Keratinocyte (primary cell): ENCODE measurements around the gene DUSP22. TPM values are rescaled to one million over a fixed set of nuclear protein-coding genes. Genes with fewer than 3 reads are reported as not detected.

Experiments used
- DNase-seq: peaks from one replicate; pipeline ENCODE4 v3.0.0-alpha.2; 2011; ENCODE audit warnings: low read depth, missing footprints, low spot score
- FAIRE-seq: peaks from 2 replicates; lab custom pipeline; 2011; peaks lifted over from hg19 to GRCh38; lab: Jason Lieb, UNC
- H2AFZ ChIP-seq: 2 replicates; pipeline ENCODE4 v1.6.0; 2012; ENCODE audit warnings: low read length, control low read depth, inconsistent platforms; ENCODE audit not compliant: control insufficient read depth
- H3K27ac ChIP-seq: 2 replicates; pipeline ENCODE4 v1.5.1; 2011; ENCODE audit warnings: low read length; ENCODE audit not compliant: control insufficient read depth, insufficient read depth
- H3K27me3 ChIP-seq: 3 replicates; pipeline ENCODE4 v1.6.0; 2011; ENCODE audit warnings: low read length; ENCODE audit not compliant: control insufficient read depth, insufficient read depth; ENCODE audit errors: extremely low read depth
- H3K36me3 ChIP-seq, 2 experiments: 2 replicates in 1 of 2; 3 replicates in 1 of 2; pipeline ENCODE4 v1.5.1; 2011; ENCODE audit warnings: low read length in 2 of 2, mild to moderate bottlenecking in 1 of 2; ENCODE audit not compliant: control insufficient read depth in 2 of 2, insufficient read depth in 2 of 2; ENCODE audit errors: extremely low read depth in 1 of 2
- H3K4me1 ChIP-seq: 3 replicates; pipeline ENCODE4 v1.5.1; 2011; ENCODE audit warnings: low read length; ENCODE audit not compliant: control insufficient read depth, insufficient read depth; ENCODE audit errors: extremely low read depth
- H3K4me2 ChIP-seq: 3 replicates; pipeline ENCODE4 v1.6.0; 2011; ENCODE audit warnings: low read depth, low read length; ENCODE audit not compliant: control insufficient read depth, insufficient read depth; ENCODE audit errors: extremely low read depth
- H3K4me3 ChIP-seq, 3 experiments: fragments of 200-600 bp in 1 of 3; sonication (generic) in 1 of 3; 2 replicates in 2 of 3; 3 replicates in 1 of 3; pipeline ENCODE4 v1.5.1; 2011 to 2016; ENCODE audit warnings: low read length in 3 of 3, mild to moderate bottlenecking in 3 of 3, control low read depth in 2 of 3, inconsistent platforms in 1 of 3, low read depth in 1 of 3, mixed read lengths in 1 of 3, mixed run types in 1 of 3, moderate library complexity in 1 of 3; ENCODE audit not compliant: control insufficient read depth in 2 of 3, insufficient read depth in 2 of 3; ENCODE audit errors: extremely low read depth in 1 of 3
- H3K79me2 ChIP-seq: 2 replicates; pipeline ENCODE4 v1.6.0; 2012; ENCODE audit warnings: low read length; ENCODE audit not compliant: control insufficient read depth, insufficient read depth
- H3K9ac ChIP-seq: 3 replicates; pipeline ENCODE4 v1.6.0; 2011; ENCODE audit warnings: low read length; ENCODE audit not compliant: control insufficient read depth, insufficient read depth; ENCODE audit errors: extremely low read depth
- H3K9me1 ChIP-seq: 3 replicates; pipeline ENCODE4 v1.6.0; 2011; ENCODE audit warnings: low read length; ENCODE audit not compliant: control insufficient read depth, insufficient read depth; ENCODE audit errors: extremely low read depth
- H3K9me3 ChIP-seq: 2 replicates; pipeline ENCODE4 v1.5.1; 2012; ENCODE audit warnings: low read depth, low read length; ENCODE audit not compliant: control insufficient read depth
- H4K20me1 ChIP-seq: 3 replicates; pipeline ENCODE4 v1.6.0; 2011; ENCODE audit warnings: low read length; ENCODE audit not compliant: control insufficient read depth, insufficient read depth; ENCODE audit errors: extremely low read depth
- CTCF ChIP-seq, 3 experiments: IDR thresholded peaks in 1 of 3; conservative IDR thresholded peaks in 1 of 3; optimal IDR thresholded peaks in 1 of 3; 2 replicates in 2 of 3; 3 replicates in 1 of 3; pipeline versions ENCODE3 to v1.5.1; 2011; ENCODE audit warnings: low read length in 3 of 3, mild to moderate bottlenecking in 3 of 3, moderate library complexity in 2 of 3, control low read depth in 1 of 3, inconsistent platforms in 1 of 3; ENCODE audit not compliant: insufficient read depth in 2 of 3; ENCODE audit errors: extremely low read depth in 1 of 3
- EZH2 ChIP-seq: IDR thresholded peaks from one replicate; pipeline ENCODE4 v1.6.1; 2012; ENCODE audit warnings: inconsistent platforms, mild to moderate bottlenecking, low read length, moderate library complexity
- dilution Hi-C: fragments of 300-500 bp; cut with MboI; formaldehyde crosslinking; loops from one replicate; pipeline ENCODE4 v1.7.0; 2020; ENCODE audit warnings: low sequenced_read_pairs; ENCODE audit not compliant: extremely low pct_ligation_motif_present
- polyA plus RNA-seq, 5 experiments: library from polyadenylated mRNA; depleted of rRNA in 3 of 5; stranded (reverse) in 3 of 5; stranded (forward) in 1 of 5; unstranded in 1 of 5; fragments of >200 nt; gene quantifications; 1 replicate in 1 of 5; 2 replicates in 3 of 5; 3 replicates in 1 of 5; pipeline versions ENCODE4 v1.2.1 to v1.2.3, GENCODE V29; 2011 to 2012; ENCODE audit warnings: missing spikeins in 2 of 5, low read depth in 1 of 5, low replicate concordance in 1 of 5

The DUSP22 gene
- polyA plus RNA-seq, 1 donor (not counting 4 experiments of a cell fraction or from before 2014, with no cell fraction given), result 17.3 TPM

DNA sequence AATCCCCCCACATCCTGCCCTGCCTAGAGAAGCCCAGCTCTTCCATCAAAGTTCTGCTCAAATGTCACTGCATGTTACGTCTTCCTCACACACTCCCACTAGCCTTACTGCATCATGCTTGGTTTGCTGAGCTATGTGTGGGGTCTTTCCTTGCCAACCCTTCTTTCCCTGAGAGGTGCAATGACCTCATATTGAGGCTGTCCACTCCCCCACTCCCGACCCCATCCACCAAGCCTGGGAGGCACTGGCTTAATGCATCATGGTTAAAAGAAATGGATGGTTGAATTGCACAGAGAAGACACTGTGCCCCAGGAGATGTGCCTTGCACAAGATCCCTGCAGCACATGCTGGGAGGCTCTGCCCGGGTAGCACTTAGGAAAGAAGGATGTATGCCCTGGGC lies 91.6 kb downstream of the DUSP22 start:
- DNase-seq (no peak), FAIRE-seq (no peak)
- H3K9ac ChIP-seq, result no peak overlapping the region
- H3K4me3 ChIP-seq, result no peak overlapping the region
- peaks cover 2% of the 10 kb centered on the region for H3K9me3 ChIP-seq
- H3K36me3 ChIP-seq, result no peaks in the 10 kb centered on the region
- no peaks in the 10 kb centered on the region for H3K4me1 ChIP-seq
- dilution Hi-C loops, result no loop called here
- H3K9me1 ChIP-seq, result no peaks in the 10 kb centered on the region
- H3K27me3 ChIP-seq, result peaks cover 35% of the 10 kb centered on the region
- no peak overlapping the region for H2AFZ ChIP-seq
- H3K79me2 ChIP-seq, result no peaks in the 10 kb centered on the region
- H4K20me1 ChIP-seq, result no peaks in the 10 kb centered on the region
- no peak overlapping the region for H3K27ac ChIP-seq
- no peak for TF ChIP-seq CTCF (optimal IDR thresholded peaks at IDR 0.05 in 1 of 3, IDR thresholded peaks at IDR 0.05 in 1 of 3, conservative IDR thresholded peaks at IDR 0.05 in 1 of 3; ENCODE audit: extremely low read depth in 1 of 3, insufficient read depth in 2 of 3, low read length in 3 of 3)
- TF ChIP-seq EZH2, result no peak
- H3K4me2 ChIP-seq, result no peak overlapping the region

DNA sequence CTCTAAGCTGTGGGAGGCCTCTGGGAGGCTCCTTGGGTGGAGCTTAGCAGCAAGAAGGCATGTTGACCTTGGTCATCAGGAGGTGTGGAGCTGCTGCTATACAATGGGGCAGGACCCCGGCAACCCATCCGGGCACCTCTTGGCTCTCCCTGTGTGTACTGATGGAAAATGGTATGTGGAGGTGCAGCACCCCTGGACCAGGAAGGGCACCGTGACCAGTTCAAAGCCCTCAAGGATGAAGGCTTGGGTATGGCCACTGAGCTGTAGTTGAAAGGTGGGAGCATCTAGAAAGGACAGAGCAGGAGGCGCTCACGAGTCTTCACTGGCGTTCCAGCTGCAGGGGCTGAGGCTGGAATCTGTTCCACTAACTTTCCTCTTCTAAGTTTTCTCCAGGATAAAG lies 92.6 kb downstream of the DUSP22 start:
- FAIRE-seq, result no peak
- H3K27me3 ChIP-seq, result peaks cover 39% of the 10 kb centered on the region

More for the DNA sequence above, 92.6 kb downstream of the DUSP22 start:
- dilution Hi-C loops, result no loop called here
- H3K36me3 ChIP-seq, result no peaks in the 10 kb centered on the region
- H3K9me3 ChIP-seq, result peaks cover under 1% of the 10 kb centered on the region
- H3K4me1 ChIP-seq, result no peaks in the 10 kb centered on the region
- H4K20me1 ChIP-seq, result no peaks in the 10 kb centered on the region
- no peak for DNase-seq
- no peaks in the 10 kb centered on the region for H3K9me1 ChIP-seq
- H3K27ac ChIP-seq, result no peak overlapping the region
- H3K79me2 ChIP-seq, result no peaks in the 10 kb centered on the region
- no peak overlapping the region for H3K9ac ChIP-seq
- no peak overlapping the region for H3K4me2 ChIP-seq
- no peak overlapping the region for H3K4me3 ChIP-seq
- H2AFZ ChIP-seq, result no peak overlapping the region
- TF ChIP-seq EZH2 (no peak), CTCF (optimal IDR thresholded peaks at IDR 0.05 in 1 of 3, IDR thresholded peaks at IDR 0.05 in 1 of 3, conservative IDR thresholded peaks at IDR 0.05 in 1 of 3; ENCODE audit: extremely low read depth in 1 of 3, insufficient read depth in 2 of 3, low read length in 3 of 3) (no peak)
